ENCODE data around the gene TAS2R40.

TAS2R40 gene

GRCh38 chr7:143238289-143238980 is 16.6 kb downstream of the TAS2R40 start:
- TF ChIP-seq, protein P1, sequence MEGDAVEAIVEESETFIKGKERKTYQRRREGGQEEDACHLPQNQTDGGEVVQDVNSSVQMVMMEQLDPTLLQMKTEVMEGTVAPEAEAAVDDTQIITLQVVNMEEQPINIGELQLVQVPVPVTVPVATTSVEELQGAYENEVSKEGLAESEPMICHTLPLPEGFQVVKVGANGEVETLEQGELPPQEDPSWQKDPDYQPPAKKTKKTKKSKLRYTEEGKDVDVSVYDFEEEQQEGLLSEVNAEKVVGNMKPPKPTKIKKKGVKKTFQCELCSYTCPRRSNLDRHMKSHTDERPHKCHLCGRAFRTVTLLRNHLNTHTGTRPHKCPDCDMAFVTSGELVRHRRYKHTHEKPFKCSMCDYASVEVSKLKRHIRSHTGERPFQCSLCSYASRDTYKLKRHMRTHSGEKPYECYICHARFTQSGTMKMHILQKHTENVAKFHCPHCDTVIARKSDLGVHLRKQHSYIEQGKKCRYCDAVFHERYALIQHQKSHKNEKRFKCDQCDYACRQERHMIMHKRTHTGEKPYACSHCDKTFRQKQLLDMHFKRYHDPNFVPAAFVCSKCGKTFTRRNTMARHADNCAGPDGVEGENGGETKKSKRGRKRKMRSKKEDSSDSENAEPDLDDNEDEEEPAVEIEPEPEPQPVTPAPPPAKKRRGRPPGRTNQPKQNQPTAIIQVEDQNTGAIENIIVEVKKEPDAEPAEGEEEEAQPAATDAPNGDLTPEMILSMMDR (IDR thresholded peaks at IDR 0.05; ENCODE audit: control insufficient read depth, insufficient read depth, low read depth, low read length, missing control alignments): no peak
- DNase-seq (ENCODE audit: low read depth): no peak
- no peak overlapping the region for H3K4me3 ChIP-seq (ENCODE audit: control insufficient read depth, low read depth, low read length)

DNA sequence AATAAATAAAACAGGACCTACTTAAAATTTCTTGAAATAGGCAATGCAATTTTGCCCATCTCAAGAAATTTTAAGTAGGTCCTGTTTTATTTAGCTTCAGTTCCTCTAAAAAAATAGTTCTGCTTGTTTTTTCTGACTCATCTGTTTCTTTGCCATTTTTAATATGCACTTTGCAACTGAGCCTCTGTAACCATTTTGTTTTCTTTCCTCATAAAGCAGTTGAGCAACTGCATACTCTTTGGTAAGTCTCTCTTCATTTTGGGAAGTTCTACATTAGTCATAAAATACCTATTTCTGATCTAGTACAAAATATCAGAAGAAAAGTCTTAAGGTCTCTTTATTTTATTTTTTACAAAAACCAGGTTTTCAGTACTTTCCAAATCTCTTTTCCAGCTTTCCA is 18.0 kb downstream of the TAS2R40 start:
- no peak for DNase-seq (ENCODE audit: low read depth)
- H3K4me3 ChIP-seq (ENCODE audit: control insufficient read depth, low read depth, low read length): no peak overlapping the region
- TF ChIP-seq, protein P1 (IDR thresholded peaks at IDR 0.05; ENCODE audit: control insufficient read depth, insufficient read depth, low read depth, low read length, missing control alignments): no peak

DNA sequence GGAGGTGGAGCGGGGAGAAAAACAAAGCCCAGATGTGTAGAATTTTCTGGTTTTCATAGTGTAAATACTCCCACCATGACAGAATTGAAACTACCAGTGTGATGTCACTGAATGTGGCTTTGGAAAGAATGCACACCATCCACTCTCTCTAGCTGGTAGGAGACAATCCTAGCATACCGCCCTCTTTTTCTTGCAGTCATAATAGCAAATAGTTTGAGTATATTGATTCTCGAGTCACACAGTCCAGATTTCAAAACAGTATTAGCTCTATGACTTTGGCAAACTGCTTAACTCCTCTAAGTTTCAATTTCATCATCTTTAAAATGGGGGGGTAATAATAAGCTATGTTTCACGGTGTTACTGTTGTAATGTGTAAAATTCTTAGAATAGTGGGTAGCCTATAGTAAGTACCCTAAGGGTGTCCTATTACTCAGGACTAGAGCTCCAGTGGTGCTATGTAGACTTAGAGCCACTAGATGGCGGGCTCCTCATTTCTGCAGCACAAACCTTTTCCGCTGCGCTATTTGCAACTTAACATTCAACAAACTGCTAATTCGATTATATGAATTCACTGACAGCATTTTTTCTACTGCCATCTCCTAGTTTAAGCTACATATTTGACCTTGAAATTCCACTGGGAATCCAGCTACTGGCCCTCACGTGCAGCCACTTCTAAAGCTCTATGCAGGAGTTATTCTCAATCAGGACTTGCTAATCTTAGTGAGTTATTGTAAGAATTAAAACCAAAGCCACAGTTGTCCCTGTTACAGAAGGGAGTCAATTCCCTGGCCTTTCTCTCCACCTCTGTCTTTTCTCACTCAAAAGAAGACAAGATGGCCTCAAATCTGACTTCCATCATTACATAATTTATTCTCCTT is 18.7 kb downstream of the TAS2R40 start:
- no peak overlapping the region for H3K4me3 ChIP-seq (ENCODE audit: control insufficient read depth, low read depth, low read length)
- peak; percentile 68 for DNase-seq (ENCODE audit: low read depth)
- TF ChIP-seq, protein P1 (IDR thresholded peaks at IDR 0.05; ENCODE audit: control insufficient read depth, insufficient read depth, low read depth, low read length, missing control alignments): peak; percentile 86

- TF ChIP-seq, protein P1 (IDR thresholded peaks at IDR 0.05; ENCODE audit: control insufficient read depth, insufficient read depth, low read depth, low read length, missing control alignments): no peak
- no peak overlapping the region for H3K4me3 ChIP-seq (ENCODE audit: control insufficient read depth, low read depth, low read length)
- DNase-seq (ENCODE audit: low read depth): no peak
These were observed 20.5 kb downstream of the TAS2R40 start for GRCh38 chr7:143242306-143242705.

- TF ChIP-seq, protein P1 (IDR thresholded peaks at IDR 0.05; ENCODE audit: control insufficient read depth, insufficient read depth, low read depth, low read length, missing control alignments): no peak
- H3K4me3 ChIP-seq (ENCODE audit: control insufficient read depth, low read depth, low read length): no peak overlapping the region
- DNase-seq (ENCODE audit: low read depth): no peak
These were observed 21.3 kb downstream of the TAS2R40 start for GRCh38 chr7:143243111-143243510.

GRCh38 chr7:143243614-143244013 is 21.8 kb downstream of the TAS2R40 start:
- no peak for DNase-seq (ENCODE audit: low read depth)
- TF ChIP-seq, protein P1 (IDR thresholded peaks at IDR 0.05; ENCODE audit: control insufficient read depth, insufficient read depth, low read depth, low read length, missing control alignments): no peak

More at GRCh38 chr7:143243614-143244013, 21.8 kb downstream of the TAS2R40 start:
- H3K4me3 ChIP-seq (ENCODE audit: control insufficient read depth, low read depth, low read length): no peak overlapping the region
